GM12878 (cell line): ENCODE measurements around the gene NLRP6. TPM values are rescaled to one million over a fixed set of nuclear protein-coding genes. Genes with fewer than 3 reads are reported as not detected.

Source experiments
- ATF2 ChIP-seq: IDR thresholded peaks from 2 replicates; pipeline ENCODE4 v1.6.1; 2012; ENCODE audit warnings: low read length, inconsistent platforms
- CHD2 ChIP-seq: IDR thresholded peaks from 2 replicates; pipeline ENCODE4 v1.6.1; 2011; ENCODE audit warnings: low read depth, low read length, improper control_type of control experiment, borderline replicate concordance
- IKZF1 ChIP-seq: fragments of 450-650 bp; conservative IDR thresholded peaks from 2 replicates; pipeline ENCODE4 v1.6.1; 2017; ENCODE audit warnings: antibody characterized with exemption, mild to moderate bottlenecking
- MEF2A ChIP-seq: IDR thresholded peaks from 2 replicates; pipeline ENCODE4 v1.6.1; 2011; ENCODE audit warnings: low read depth, mild to moderate bottlenecking, low read length, moderate library complexity; ENCODE audit not compliant: insufficient read depth
- NR2C1 ChIP-seq: fragments of 450-650 bp; IDR thresholded peaks from 2 replicates; pipeline ENCODE4 v1.6.1; 2017; ENCODE audit warnings: antibody characterized with exemption, mild to moderate bottlenecking, moderate library complexity
- NR2C2 ChIP-seq: IDR thresholded peaks from 2 replicates; pipeline ENCODE4 v1.6.1; 2011; ENCODE audit warnings: borderline replicate concordance, low read depth; ENCODE audit not compliant: control insufficient read depth, insufficient read length
- NR2F1 ChIP-seq: fragments of 450-650 bp; conservative IDR thresholded peaks from 2 replicates; pipeline ENCODE4 v1.6.1; 2017; ENCODE audit warnings: mild to moderate bottlenecking
- PML ChIP-seq: IDR thresholded peaks from 2 replicates; pipeline ENCODE4 v1.6.1; 2012; ENCODE audit warnings: low read length, inconsistent platforms
- POU2F2 ChIP-seq: IDR thresholded peaks from 3 replicates; pipeline ENCODE4 v1.6.1; 2011; ENCODE audit warnings: low read depth, mild to moderate bottlenecking, low read length, borderline replicate concordance
- RAD21 ChIP-seq: IDR thresholded peaks from 2 replicates; pipeline ENCODE4 v1.6.1; 2011; ENCODE audit warnings: mild to moderate bottlenecking, low read depth, low read length, moderate library complexity; ENCODE audit not compliant: insufficient read depth
- RCOR1 ChIP-seq: conservative IDR thresholded peaks from 2 replicates; pipeline ENCODE4 v1.6.1; 2012; ENCODE audit warnings: low read depth, low read length, improper control_type of control experiment
- SUPT20H ChIP-seq: IDR thresholded peaks from 2 replicates; pipeline ENCODE4 v1.6.1; 2011; ENCODE audit warnings: low read depth, mild to moderate bottlenecking, low read length, moderate library complexity, borderline replicate concordance; ENCODE audit not compliant: control insufficient read depth
- TAF1 ChIP-seq: IDR thresholded peaks from 2 replicates; pipeline ENCODE4 v1.6.1; 2011; ENCODE audit warnings: mild to moderate bottlenecking, low read depth, low read length, borderline replicate concordance
- TARDBP ChIP-seq: IDR thresholded peaks from 2 replicates; pipeline ENCODE4 v1.6.1; 2016; ENCODE audit warnings: borderline replicate concordance
- ZNF687 ChIP-seq: fragments of 450-650 bp; IDR thresholded peaks from 2 replicates; pipeline ENCODE4 v1.6.1; 2017; ENCODE audit warnings: mild to moderate bottlenecking, moderate library complexity
- polyA plus RNA-seq, 11 experiments: library from polyadenylated mRNA; depleted of rRNA in 4 of 11; unstranded in 6 of 11; stranded (reverse) in 5 of 11; fragments of >200 nt; fragmentation: Nextera tagmentation in 4 of 11; fragmentation: Illumina TruSeq in 1 of 11; extraction: Ambion mirVana in 4 of 11; extraction: Trizol in 1 of 11; gene quantifications; 1 replicate in 1 of 11; 2 replicates in 10 of 11; pipeline versions ENCODE4 v1.2.1 to v1.2.3, GENCODE V29; 2011 to 2016; ENCODE audit warnings: inconsistent platforms in 2 of 11, missing spikeins in 2 of 11, low read depth in 1 of 11
- total RNA-seq, 4 experiments: library from RNA; depleted of rRNA in 3 of 4; stranded (reverse); fragments of >200 nt in 3 of 4; fragmentation: Illumina TruSeq in 1 of 4; extraction: Trizol in 1 of 4; gene quantifications; 2 replicates each; pipeline versions ENCODE4 v1.2.1 to v1.2.3, GENCODE V29; 2013 to 2021
- TF ChIP-seq, protein P1 (sequence below): IDR thresholded peaks from 2 replicates; pipeline ENCODE4 v1.6.1; 2011; ENCODE audit warnings: borderline replicate concordance, low read depth, mild to moderate bottlenecking, moderate library complexity, low read length; ENCODE audit not compliant: insufficient read depth, poor library complexity, severe bottlenecking
- TF ChIP-seq, protein P2 (sequence below): fragments of 450-650 bp; formaldehyde crosslinking; IDR thresholded peaks from 2 replicates; pipeline ENCODE4 v1.4.0; 2022; ENCODE audit warnings: mild to moderate bottlenecking, moderate library complexity

Gene NLRP6
- total and polyA plus RNA-seq, 10 of the 15 experiments (the other 5 are each of a cell fraction or from before 2014, with no cell fraction given), result 0.03 to 0.11 TPM; not detected in 8

DNA sequence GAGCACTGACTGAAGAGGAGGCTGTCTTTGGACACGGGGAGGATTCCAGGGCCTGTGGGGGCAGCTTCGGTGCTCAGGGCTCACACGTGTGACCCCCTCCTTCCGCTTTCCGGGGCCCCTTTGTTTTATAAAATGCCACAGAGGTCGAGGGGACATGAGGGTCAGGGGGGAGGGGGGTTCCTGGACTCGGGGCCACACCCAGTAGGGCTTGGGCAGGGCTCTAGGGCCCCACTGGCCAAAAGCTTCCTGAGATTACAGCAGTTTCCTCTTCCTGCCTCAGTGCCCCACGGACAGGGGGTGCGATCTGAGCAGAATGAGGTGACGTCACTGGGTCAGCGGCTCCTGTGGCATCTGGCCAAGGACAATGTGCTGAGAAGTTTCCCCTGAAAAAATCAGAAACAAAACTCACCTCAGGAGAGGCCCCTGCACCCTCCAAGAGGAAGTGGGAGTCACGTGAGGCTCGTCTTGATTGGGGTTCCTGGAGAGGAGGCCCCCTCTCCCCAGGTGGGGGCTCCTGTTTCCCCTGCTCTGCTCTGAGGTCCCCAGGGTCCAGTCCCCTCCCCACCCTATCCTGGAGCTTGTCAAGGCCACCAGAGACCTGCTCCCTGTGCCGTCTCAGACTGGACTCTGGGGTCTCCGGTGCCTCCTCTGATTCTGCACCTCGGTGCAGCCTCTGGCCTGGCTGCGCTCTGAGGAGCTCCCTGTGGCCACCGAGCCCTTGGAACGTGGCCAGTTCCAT is 48.8 kb downstream of the NLRP6 start (continued):
- TF ChIP-seq, protein P1, sequence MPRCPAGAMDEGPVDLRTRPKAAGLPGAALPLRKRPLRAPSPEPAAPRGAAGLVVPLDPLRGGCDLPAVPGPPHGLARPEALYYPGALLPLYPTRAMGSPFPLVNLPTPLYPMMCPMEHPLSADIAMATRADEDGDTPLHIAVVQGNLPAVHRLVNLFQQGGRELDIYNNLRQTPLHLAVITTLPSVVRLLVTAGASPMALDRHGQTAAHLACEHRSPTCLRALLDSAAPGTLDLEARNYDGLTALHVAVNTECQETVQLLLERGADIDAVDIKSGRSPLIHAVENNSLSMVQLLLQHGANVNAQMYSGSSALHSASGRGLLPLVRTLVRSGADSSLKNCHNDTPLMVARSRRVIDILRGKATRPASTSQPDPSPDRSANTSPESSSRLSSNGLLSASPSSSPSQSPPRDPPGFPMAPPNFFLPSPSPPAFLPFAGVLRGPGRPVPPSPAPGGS, result peak; percentile 37
- TF ChIP-seq ATF2 (peak; percentile 94), MEF2A (no peak), PML (peak; percentile 73; the same call in 1 of the 2 replicates), ZNF687 (peak; percentile 81), NR2F1 (peak; percentile 95), POU2F2 (peak; percentile 55; the same call in 1 of the 3 replicates), TARDBP (no peak; the same call in 1 of the 2 replicates), NR2C2 (no peak), SUPT20H (no peak), NR2C1 (peak; percentile 30; the same call in 1 of the 2 replicates), IKZF1 (peak; percentile 95), CHD2 (peak; percentile 68), TAF1 (no peak), RCOR1 (no peak), RAD21 (no peak)
- TF ChIP-seq, protein P2, sequence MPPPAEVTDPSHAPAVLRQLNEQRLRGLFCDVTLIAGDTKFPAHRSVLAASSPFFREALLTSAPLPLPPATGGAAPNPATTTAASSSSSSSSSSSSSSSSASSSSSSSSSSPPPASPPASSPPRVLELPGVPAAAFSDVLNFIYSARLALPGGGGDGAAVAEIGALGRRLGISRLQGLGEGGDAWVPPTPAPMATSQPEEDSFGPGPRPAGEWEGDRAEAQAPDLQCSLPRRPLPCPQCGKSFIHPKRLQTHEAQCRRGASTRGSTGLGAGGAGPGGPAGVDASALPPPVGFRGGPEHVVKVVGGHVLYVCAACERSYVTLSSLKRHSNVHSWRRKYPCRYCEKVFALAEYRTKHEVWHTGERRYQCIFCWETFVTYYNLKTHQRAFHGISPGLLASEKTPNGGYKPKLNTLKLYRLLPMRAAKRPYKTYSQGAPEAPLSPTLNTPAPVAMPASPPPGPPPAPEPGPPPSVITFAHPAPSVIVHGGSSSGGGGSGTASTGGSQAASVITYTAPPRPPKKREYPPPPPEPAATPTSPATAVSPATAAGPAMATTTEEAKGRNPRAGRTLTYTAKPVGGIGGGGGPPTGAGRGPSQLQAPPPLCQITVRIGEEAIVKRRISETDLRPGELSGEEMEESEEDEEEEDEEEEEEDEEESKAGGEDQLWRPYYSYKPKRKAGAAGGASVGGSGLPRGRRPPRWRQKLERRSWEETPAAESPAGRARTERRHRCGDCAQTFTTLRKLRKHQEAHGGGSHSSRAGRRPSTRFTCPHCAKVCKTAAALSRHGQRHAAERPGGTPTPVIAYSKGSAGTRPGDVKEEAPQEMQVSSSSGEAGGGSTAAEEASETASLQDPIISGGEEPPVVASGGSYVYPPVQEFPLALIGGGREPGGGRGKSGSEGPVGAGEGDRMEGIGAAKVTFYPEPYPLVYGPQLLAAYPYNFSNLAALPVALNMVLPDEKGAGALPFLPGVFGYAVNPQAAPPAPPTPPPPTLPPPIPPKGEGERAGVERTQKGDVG, result 0 out of 2 replicates have a peak, but pooled peaks have one; percentile 77
